HG02642 (cell line): Measurements from ENCODE around the gene PRL.

Source experiments
- ATAC-seq: cut with Tn5 transposase; IDR thresholded peaks from one replicate; pipeline ENCODE4 v1.9.1; 2021; ENCODE audit warnings: mild to moderate bottlenecking; ENCODE audit not compliant: unreplicated experiment, poor library complexity

PRL gene

DNA sequence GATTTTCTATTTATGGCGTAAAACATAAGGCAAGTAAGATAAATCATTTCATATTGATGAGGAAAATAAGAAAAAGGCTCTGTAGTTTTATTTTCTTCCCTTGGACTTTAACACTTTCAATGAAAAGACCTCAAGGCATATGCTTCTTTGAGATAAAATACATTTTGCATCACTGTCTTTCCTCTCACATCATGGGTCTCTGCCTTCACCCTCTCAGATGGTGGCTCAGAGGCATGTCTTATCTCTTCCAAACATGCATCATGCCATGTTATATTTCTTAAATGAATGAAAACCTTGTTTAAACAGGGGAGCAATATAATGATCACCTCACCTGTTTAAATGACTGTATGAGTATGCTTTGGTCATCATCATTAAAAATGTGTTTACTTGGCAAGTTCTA lies 59.3 kb downstream of the PRL start:
- no peak for ATAC-seq
